GM11168 (cell line): ENCODE results near the gene ZNF175.
"Not testable (repeated sequence)": the region's sequence is repeated elsewhere in the genome, so short reads cannot be mapped to it uniquely, and the experiment has no call there.

ENCODE experiments used
- in situ Hi-C: fragments of 300-500 bp; cut with MboI; formaldehyde crosslinking; loops from one replicate; pipeline ENCODE4 v1.12.0; 2022; ENCODE audit warnings: low sequenced_read_pairs; ENCODE audit not compliant: unreplicated experiment

Gene ZNF175

GRCh38 chr19:51621178-51621577 lies 50.1 kb downstream of the ZNF175 start:
- in situ Hi-C loops: no loop called here

- in situ Hi-C loops: no loop called here
Measured at GRCh38 chr19:51626675-51627074, 55.6 kb downstream of the ZNF175 start.

- in situ Hi-C loops: no loop called here
Measured at GRCh38 chr19:51627491-51628138, 56.5 kb downstream of the ZNF175 start.

- in situ Hi-C loops: no loop called here
Measured at GRCh38 chr19:51628153-51628939, 57.3 kb downstream of the ZNF175 start.

- in situ Hi-C loops: not testable (repeated sequence)
Measured at GRCh38 chr19:51630315-51630714, 59.2 kb downstream of the ZNF175 start, which contains the start of gene SIGLEC5. SIGLEC5 (minus strand) TSS chr19:51630401; CDS start chr19:51630335, 66 bp downstream.

- in situ Hi-C loops: no loop called here
Measured at GRCh38 chr19:51632126-51632525, 61.0 kb downstream of the ZNF175 start.

- in situ Hi-C loops: no loop called here
Measured at GRCh38 chr19:51637362-51637978, 66.4 kb downstream of the ZNF175 start.

- in situ Hi-C loops: no loop called here
Measured at GRCh38 chr19:51639916-51640315, 68.8 kb downstream of the ZNF175 start.

- in situ Hi-C loops: no loop called here
Measured at GRCh38 chr19:51640386-51640785, 69.3 kb downstream of the ZNF175 start.

- in situ Hi-C loops: no loop called here
Measured at GRCh38 chr19:51641648-51642047, 70.6 kb downstream of the ZNF175 start.
